GM12875 (cell line): ENCODE measurements around the gene ABCC1.
A peak's percentile ranks its signal among the peaks of the same experiment; 100 is the strongest.

ENCODE experiments used
- H3K4me3 ChIP-seq: one replicate; pipeline ENCODE4 v1.5.1; 2011; ENCODE audit warnings: low read depth, low read length, control low read depth
- CTCF ChIP-seq: IDR thresholded peaks from 2 replicates; pipeline ENCODE4 v1.5.1; 2011; ENCODE audit warnings: low read depth, mild to moderate bottlenecking, control low read depth, inconsistent platforms, low read length, moderate library complexity, borderline replicate concordance; ENCODE audit not compliant: insufficient read depth

Gene ABCC1

GRCh38 chr16:16059895-16060590 lies 110.6 kb downstream of the ABCC1 start:
- TF ChIP-seq CTCF = no peak
- H3K4me3 ChIP-seq = no peak overlapping the region

- TF ChIP-seq CTCF = peak; percentile 22; the same call in 1 of the 2 replicates
- H3K4me3 ChIP-seq = no peak overlapping the region
Observed at GRCh38 chr16:16062023-16062937, 112.9 kb downstream of the ABCC1 start.

GRCh38 chr16:16063683-16064082 lies 114.3 kb downstream of the ABCC1 start:
- H3K4me3 ChIP-seq = no peak overlapping the region
- no peak for TF ChIP-seq CTCF

GRCh38 chr16:16064874-16065384 lies 115.5 kb downstream of the ABCC1 start:
- TF ChIP-seq CTCF = no peak
- no peak overlapping the region for H3K4me3 ChIP-seq

- H3K4me3 ChIP-seq = no peak overlapping the region
- no peak for TF ChIP-seq CTCF
Observed at GRCh38 chr16:16067127-16067526, 117.7 kb downstream of the ABCC1 start.

- no peak for TF ChIP-seq CTCF
- H3K4me3 ChIP-seq = no peak overlapping the region
Observed at GRCh38 chr16:16071631-16072244, 122.3 kb downstream of the ABCC1 start.
